Measurements from ENCODE around the gene RPL23. TPM values are rescaled to one million over a fixed set of nuclear protein-coding genes. Genes with fewer than 3 reads are reported as not detected.

RPL23 gene
- total and polyA plus RNA-seq, 9 of the 15 experiments (the other 6 are each of a cell fraction or from before 2014, with no cell fraction given) = 1,745 to 3,667 (median 3,096) TPM

DNA sequence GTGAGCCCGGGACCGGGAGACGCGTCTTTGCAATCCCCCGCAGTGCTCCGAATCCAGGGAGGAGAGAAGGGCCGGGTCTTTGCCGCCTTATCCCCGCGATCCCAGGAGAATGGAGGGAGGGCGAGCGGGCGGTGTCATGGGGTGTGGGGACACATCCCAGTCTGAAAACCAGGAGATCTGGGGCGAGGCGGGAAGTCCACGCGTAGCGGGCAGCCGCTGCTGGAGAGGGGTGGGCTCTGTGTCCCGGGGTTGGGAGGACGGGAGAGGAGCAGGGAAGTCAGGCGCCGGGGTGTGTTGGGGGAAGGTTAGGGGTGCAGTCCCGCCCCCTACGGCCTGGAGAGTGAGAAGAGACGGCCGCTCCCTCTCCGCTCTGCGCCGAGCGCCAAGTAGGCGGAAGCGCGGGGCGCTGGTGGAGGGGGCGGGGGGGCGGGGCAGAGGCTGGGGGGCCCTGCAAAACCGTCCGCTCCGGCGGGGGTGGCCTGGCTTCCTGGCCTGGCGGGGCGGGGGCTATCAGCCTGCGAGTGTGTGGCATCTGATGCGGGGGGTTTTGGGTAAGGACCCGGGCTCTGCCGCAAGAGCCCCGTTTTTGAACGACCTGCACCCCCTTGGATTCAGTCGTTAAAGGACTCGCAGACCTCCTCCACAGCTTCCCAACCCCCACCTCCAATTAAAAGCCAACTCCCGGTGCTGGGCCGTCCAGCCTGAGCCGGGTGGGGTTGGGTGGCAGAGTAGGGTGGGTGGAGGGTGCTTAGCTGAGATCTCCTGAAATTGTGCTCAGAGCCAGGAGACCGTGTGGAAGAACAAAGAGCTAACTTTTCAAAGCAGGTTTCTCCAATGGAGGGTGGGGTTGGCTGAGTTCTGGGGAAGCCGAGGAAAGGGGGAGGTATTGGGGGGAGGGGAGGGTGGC, 17.0 kb upstream of the RPL23 start (continued):
- TF ChIP-seq SLC30A9 (CRISPR knock-in tag; IDR thresholded peaks at IDR 0.05) (no peak), CCNT2 (IDR thresholded peaks at IDR 0.05; ENCODE audit: borderline replicate concordance, extremely low read depth, insufficient read length, low read depth, low read length) (no peak), RNF2 (IDR thresholded peaks at IDR 0.05) (0 out of 2 replicates have a peak, but pooled peaks have one; percentile 5), ZNF224 (CRISPR knock-in tag; IDR thresholded peaks at IDR 0.05) (no peak), MBD2 (IDR thresholded peaks at IDR 0.05; ENCODE audit: borderline replicate concordance, low read depth) (no peak), ZNF76 (CRISPR knock-in tag; IDR thresholded peaks at IDR 0.05; ENCODE audit: borderline replicate concordance) (0 out of 2 replicates have a peak, but pooled peaks have one; percentile 8), MCM2 (IDR thresholded peaks at IDR 0.05; ENCODE audit: low read depth) (no peak), LARP7 (IDR thresholded peaks at IDR 0.05) (no peak), MYBL2 (IDR thresholded peaks at IDR 0.05; ENCODE audit: low read depth) (no peak), MYBL2 (CRISPR knock-in tag; IDR thresholded peaks at IDR 0.05; ENCODE audit: borderline replicate concordance) (no peak), ZKSCAN1 (IDR thresholded peaks at IDR 0.05; ENCODE audit: low read depth, low read length) (0 out of 2 replicates have a peak, but pooled peaks have one; percentile 22), ZNF316 (IDR thresholded peaks at IDR 0.05) (no peak), ELF2 (CRISPR knock-in tag; IDR thresholded peaks at IDR 0.05) (0 out of 2 replicates have a peak, but pooled peaks have one; percentile 76), TAF9B (IDR thresholded peaks at IDR 0.05; ENCODE audit: partially characterized antibody) (no peak), COPS2 (conservative IDR thresholded peaks at IDR 0.05) (no peak), NRF1 (conservative IDR thresholded peaks at IDR 0.05 in 1 of 2, IDR thresholded peaks at IDR 0.05 in 1 of 2) (no peak), HCFC1 (IDR thresholded peaks at IDR 0.05; ENCODE audit: low read depth, low read length) (no peak), FOXJ3 (CRISPR knock-in tag; IDR thresholded peaks at IDR 0.05) (no peak)
- TF ChIP-seq, protein P1, sequence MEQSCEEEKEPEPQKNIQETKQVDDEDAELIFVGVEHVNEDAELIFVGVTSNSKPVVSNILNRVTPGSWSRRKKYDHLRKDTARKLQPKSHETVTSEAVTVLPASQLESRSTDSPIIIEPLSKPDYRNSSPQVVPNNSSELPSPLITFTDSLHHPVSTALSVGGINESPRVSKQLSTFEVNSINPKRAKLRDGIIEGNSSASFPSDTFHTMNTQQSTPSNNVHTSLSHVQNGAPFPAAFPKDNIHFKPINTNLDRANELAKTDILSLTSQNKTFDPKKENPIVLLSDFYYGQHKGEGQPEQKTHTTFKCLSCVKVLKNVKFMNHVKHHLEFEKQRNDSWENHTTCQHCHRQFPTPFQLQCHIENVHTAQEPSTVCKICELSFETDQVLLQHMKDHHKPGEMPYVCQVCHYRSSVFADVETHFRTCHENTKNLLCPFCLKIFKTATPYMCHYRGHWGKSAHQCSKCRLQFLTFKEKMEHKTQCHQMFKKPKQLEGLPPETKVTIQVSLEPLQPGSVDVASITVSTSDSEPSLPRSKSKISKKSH (CRISPR knock-in tag; IDR thresholded peaks at IDR 0.05) = no peak
- TF ChIP-seq, protein P2, sequence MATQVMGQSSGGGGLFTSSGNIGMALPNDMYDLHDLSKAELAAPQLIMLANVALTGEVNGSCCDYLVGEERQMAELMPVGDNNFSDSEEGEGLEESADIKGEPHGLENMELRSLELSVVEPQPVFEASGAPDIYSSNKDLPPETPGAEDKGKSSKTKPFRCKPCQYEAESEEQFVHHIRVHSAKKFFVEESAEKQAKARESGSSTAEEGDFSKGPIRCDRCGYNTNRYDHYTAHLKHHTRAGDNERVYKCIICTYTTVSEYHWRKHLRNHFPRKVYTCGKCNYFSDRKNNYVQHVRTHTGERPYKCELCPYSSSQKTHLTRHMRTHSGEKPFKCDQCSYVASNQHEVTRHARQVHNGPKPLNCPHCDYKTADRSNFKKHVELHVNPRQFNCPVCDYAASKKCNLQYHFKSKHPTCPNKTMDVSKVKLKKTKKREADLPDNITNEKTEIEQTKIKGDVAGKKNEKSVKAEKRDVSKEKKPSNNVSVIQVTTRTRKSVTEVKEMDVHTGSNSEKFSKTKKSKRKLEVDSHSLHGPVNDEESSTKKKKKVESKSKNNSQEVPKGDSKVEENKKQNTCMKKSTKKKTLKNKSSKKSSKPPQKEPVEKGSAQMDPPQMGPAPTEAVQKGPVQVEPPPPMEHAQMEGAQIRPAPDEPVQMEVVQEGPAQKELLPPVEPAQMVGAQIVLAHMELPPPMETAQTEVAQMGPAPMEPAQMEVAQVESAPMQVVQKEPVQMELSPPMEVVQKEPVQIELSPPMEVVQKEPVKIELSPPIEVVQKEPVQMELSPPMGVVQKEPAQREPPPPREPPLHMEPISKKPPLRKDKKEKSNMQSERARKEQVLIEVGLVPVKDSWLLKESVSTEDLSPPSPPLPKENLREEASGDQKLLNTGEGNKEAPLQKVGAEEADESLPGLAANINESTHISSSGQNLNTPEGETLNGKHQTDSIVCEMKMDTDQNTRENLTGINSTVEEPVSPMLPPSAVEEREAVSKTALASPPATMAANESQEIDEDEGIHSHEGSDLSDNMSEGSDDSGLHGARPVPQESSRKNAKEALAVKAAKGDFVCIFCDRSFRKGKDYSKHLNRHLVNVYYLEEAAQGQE (IDR thresholded peaks at IDR 0.05; ENCODE audit: borderline replicate concordance) = no peak
- TF ChIP-seq, protein P2 (CRISPR knock-in tag; IDR thresholded peaks at IDR 0.05; ENCODE audit: low read depth) = no peak
